Neuronal stem cell (in vitro differentiated cells): Measurements from ENCODE around the gene ZRANB1.

Experiments
- DNase-seq: peaks from one replicate; pipeline ENCODE4 v3.0.0-alpha.2; 2013; ENCODE audit warnings: low spot score
- H2AFZ ChIP-seq: one replicate; pipeline ENCODE4 v1.6.1; 2013; ENCODE audit warnings: mild to moderate bottlenecking, low read length, inconsistent platforms
- H2AK5ac ChIP-seq: 2 replicates; pipeline ENCODE4 v1.6.1; 2013; ENCODE audit warnings: low read depth, mild to moderate bottlenecking, inconsistent platforms, low read length, moderate library complexity, mixed read lengths
- H2BK120ac ChIP-seq: 2 replicates; pipeline ENCODE4 v1.6.1; 2013; ENCODE audit warnings: low read depth, mild to moderate bottlenecking, inconsistent platforms, low read length, moderate library complexity, mixed read lengths
- H2BK12ac ChIP-seq: one replicate; pipeline ENCODE4 v1.6.1; 2013; ENCODE audit warnings: low read length, inconsistent platforms
- H2BK15ac ChIP-seq: 2 replicates; pipeline ENCODE4 v1.6.1; 2013; ENCODE audit warnings: mild to moderate bottlenecking, low read length, inconsistent platforms, mixed read lengths
- H2BK5ac ChIP-seq: one replicate; pipeline ENCODE4 v1.6.1; 2013; ENCODE audit warnings: inconsistent platforms, mild to moderate bottlenecking, low read length, moderate library complexity
- H3K14ac ChIP-seq: one replicate; pipeline ENCODE4 v1.6.1; 2013; ENCODE audit warnings: low read length, inconsistent platforms
- H3K18ac ChIP-seq: 2 replicates; pipeline ENCODE4 v1.6.1; 2013; ENCODE audit warnings: low read length, inconsistent platforms
- H3K23ac ChIP-seq: 2 replicates; pipeline ENCODE4 v1.6.1; 2013; ENCODE audit warnings: low read depth, mild to moderate bottlenecking, mixed read lengths, low read length, inconsistent platforms; ENCODE audit not compliant: poor library complexity
- H3K27ac ChIP-seq: replicated peaks from 3 replicates; pipeline ENCODE4 v1.5.1; 2013; ENCODE audit warnings: low read length, inconsistent platforms
- H3K27me3 ChIP-seq, 3 experiments: 2 replicates each; pipeline ENCODE4 v1.6.1; 2013; ENCODE audit warnings: low read length in 3 of 3, mild to moderate bottlenecking in 2 of 3, inconsistent platforms in 1 of 3, low read depth in 1 of 3, mixed read lengths in 1 of 3, moderate library complexity in 1 of 3; ENCODE audit not compliant: control insufficient read depth in 3 of 3, insufficient read depth in 3 of 3
- H3K36me3 ChIP-seq, 2 donors: replicated peaks in 1 of 2; 2 replicates each; pipeline ENCODE4 v1.6.1; 2013; ENCODE audit warnings: low read length in 2 of 2; ENCODE audit not compliant: control insufficient read depth in 2 of 2, insufficient read depth in 2 of 2
- H3K4ac ChIP-seq: 2 replicates; pipeline ENCODE4 v1.6.1; 2013; ENCODE audit warnings: inconsistent platforms, mild to moderate bottlenecking, low read length, moderate library complexity
- H3K4me1 ChIP-seq, 2 donors: 1 replicate in 1 of 2; 2 replicates in 1 of 2; pipeline ENCODE4 v1.6.1; 2013; ENCODE audit warnings: low read length in 2 of 2, low read depth in 1 of 2; ENCODE audit not compliant: control insufficient read depth in 2 of 2, insufficient read depth in 1 of 2
- H3K4me2 ChIP-seq: one replicate; pipeline ENCODE4 v1.6.1; 2013; ENCODE audit warnings: mild to moderate bottlenecking, low read length, inconsistent platforms; ENCODE audit not compliant: insufficient read depth, poor library complexity, severe bottlenecking
- H3K4me3 ChIP-seq, 2 donors: 2 replicates each; pipeline ENCODE4 v1.5.1; 2013; ENCODE audit warnings: low read length in 2 of 2, mild to moderate bottlenecking in 2 of 2, inconsistent platforms in 1 of 2, moderate library complexity in 1 of 2
- H3K79me1 ChIP-seq: one replicate; pipeline ENCODE4 v1.6.1; 2013; ENCODE audit warnings: low read depth, mild to moderate bottlenecking, inconsistent platforms, low read length, moderate library complexity
- H3K9ac ChIP-seq: one replicate; pipeline ENCODE4 v1.6.1; 2013; ENCODE audit warnings: mild to moderate bottlenecking, low read depth, low read length, inconsistent platforms; ENCODE audit not compliant: poor library complexity
- H3K9me3 ChIP-seq, 2 donors: replicated peaks in 1 of 2; 2 replicates each; pipeline versions ENCODE3 to v1.6.1; 2013; ENCODE audit warnings: low read length in 2 of 2, mild to moderate bottlenecking in 2 of 2, inconsistent platforms in 1 of 2, low read depth in 1 of 2, mixed read lengths in 1 of 2, moderate library complexity in 1 of 2; ENCODE audit not compliant: control insufficient read depth in 2 of 2, insufficient read depth in 1 of 2
- H4K8ac ChIP-seq: one replicate; pipeline ENCODE4 v1.6.1; 2013; ENCODE audit warnings: low read depth, mild to moderate bottlenecking, inconsistent platforms, low read length, moderate library complexity
- H4K91ac ChIP-seq: one replicate; pipeline ENCODE4 v1.6.1; 2013; ENCODE audit warnings: low read length, low read depth, mild to moderate bottlenecking, inconsistent platforms; ENCODE audit not compliant: poor library complexity
- WGBS, 2 donors: extraction: QIAGEN DNeasy Blood & Tissue Kit; methylation state at CpG; one replicate each; pipeline ENCODE4 v1.1.7; 2013; ENCODE audit warnings: missing lambda C conversion rate in 2 of 2, mixed read lengths in 1 of 2; ENCODE audit not compliant: insufficient read length in 2 of 2, insufficient replicate concordance in 1 of 2; ENCODE audit errors: extremely low coverage in 2 of 2; 5-methylcytosine and 5-hydroxymethylcytosine counted together

The ZRANB1 gene

DNA sequence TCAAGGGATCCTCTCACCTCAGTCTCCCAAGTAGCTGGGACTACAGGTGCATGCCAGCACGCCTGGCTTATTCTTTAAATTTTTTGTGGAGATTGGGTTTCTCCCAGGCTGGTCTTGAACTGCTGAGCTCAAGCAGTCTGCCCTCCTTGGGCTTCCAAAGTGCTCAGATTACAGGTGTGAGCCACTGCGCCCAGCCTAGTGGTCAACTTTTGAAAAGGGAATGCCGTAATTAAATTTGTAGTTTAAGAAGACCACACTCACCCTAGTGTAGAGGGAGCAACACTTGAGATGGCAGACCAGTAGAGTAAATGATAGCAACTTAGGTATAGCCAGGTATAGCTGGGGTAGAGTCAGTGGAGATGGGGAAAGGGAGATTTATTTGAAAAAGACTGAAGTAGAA lies 17.6 kb downstream of the ZRANB1 start:
- Histone ChIP-seq H4K8ac (no peak overlapping the region), H3K23ac (no peak overlapping the region), H4K91ac (no peak overlapping the region), H2BK12ac (no peak overlapping the region), H3K18ac (no peak overlapping the region), H3K4ac (no peak overlapping the region), H3K9me3 (no peaks in the 10 kb centered on the region), H3K14ac (no peak overlapping the region), H2AK5ac (no peak overlapping the region), H3K9ac (no peak overlapping the region), H2BK120ac (no peak overlapping the region), H3K27me3 (no peaks in the 10 kb centered on the region), H3K79me1 (peaks cover 1% of the 10 kb centered on the region), H2BK15ac (no peak overlapping the region), H3K4me3 (no peak overlapping the region), H2AFZ (no peak overlapping the region), H2BK5ac (no peak overlapping the region), H3K36me3 (peaks cover 0 to 11% of the 10 kb centered on the region in 2 donors), H3K4me1 (no peaks in the 10 kb centered on the region), H3K4me2 (no peak overlapping the region), H3K27ac (no peak overlapping the region)
- WGBS, 2 donors = no CpG with 5 or more reads among the region's 3 CpGs
- DNase-seq = no peak

GRCh38 chr10:124961248-124961570 lies 19.3 kb downstream of the ZRANB1 start:
- Histone ChIP-seq H3K4ac (no peak overlapping the region), H2AFZ (no peak overlapping the region), H3K14ac (no peak overlapping the region), H2AK5ac (no peak overlapping the region), H2BK12ac (no peak overlapping the region), H3K23ac (no peak overlapping the region), H3K4me1 (no peaks in the 10 kb centered on the region), H4K91ac (no peak overlapping the region), H3K4me2 (no peak overlapping the region), H4K8ac (no peak overlapping the region), H3K36me3 (peaks cover 0 to 17% of the 10 kb centered on the region in 2 donors), H3K27me3 (no peaks in the 10 kb centered on the region), H2BK5ac (no peak overlapping the region), H2BK120ac (no peak overlapping the region), H3K4me3 (no peak overlapping the region), H3K27ac (no peak overlapping the region), H3K18ac (no peak overlapping the region), H3K79me1 (no peaks in the 10 kb centered on the region), H2BK15ac (no peak overlapping the region), H3K9ac (no peak overlapping the region), H3K9me3 (no peaks in the 10 kb centered on the region)
- WGBS, 2 donors = no CpG with 5 or more reads among the region's 4 CpGs
- no peak for DNase-seq

- Histone ChIP-seq H3K4me3 (no peak overlapping the region), H3K14ac (no peak overlapping the region), H3K9me3 (no peaks in the 10 kb centered on the region), H4K91ac (no peak overlapping the region), H2AFZ (no peak overlapping the region), H2BK5ac (no peak overlapping the region), H3K23ac (no peak overlapping the region), H3K18ac (no peak overlapping the region), H3K79me1 (no peaks in the 10 kb centered on the region), H3K9ac (no peak overlapping the region), H3K27me3 (no peaks in the 10 kb centered on the region), H4K8ac (no peak overlapping the region), H3K4me2 (no peak overlapping the region), H2BK15ac (no peak overlapping the region), H3K36me3 (peaks cover 4 to 28% of the 10 kb centered on the region in 2 donors), H3K4me1 (no peaks in the 10 kb centered on the region), H3K27ac (no peak overlapping the region), H3K4ac (no peak overlapping the region), H2BK12ac (no peak overlapping the region), H2BK120ac (no peak overlapping the region), H2AK5ac (no peak overlapping the region)
- WGBS, 2 donors = no CpG with 5 or more reads among the region's 3 CpGs
- no peak for DNase-seq
Observed at GRCh38 chr10:124962421-124962820, 20.5 kb downstream of the ZRANB1 start.

DNA sequence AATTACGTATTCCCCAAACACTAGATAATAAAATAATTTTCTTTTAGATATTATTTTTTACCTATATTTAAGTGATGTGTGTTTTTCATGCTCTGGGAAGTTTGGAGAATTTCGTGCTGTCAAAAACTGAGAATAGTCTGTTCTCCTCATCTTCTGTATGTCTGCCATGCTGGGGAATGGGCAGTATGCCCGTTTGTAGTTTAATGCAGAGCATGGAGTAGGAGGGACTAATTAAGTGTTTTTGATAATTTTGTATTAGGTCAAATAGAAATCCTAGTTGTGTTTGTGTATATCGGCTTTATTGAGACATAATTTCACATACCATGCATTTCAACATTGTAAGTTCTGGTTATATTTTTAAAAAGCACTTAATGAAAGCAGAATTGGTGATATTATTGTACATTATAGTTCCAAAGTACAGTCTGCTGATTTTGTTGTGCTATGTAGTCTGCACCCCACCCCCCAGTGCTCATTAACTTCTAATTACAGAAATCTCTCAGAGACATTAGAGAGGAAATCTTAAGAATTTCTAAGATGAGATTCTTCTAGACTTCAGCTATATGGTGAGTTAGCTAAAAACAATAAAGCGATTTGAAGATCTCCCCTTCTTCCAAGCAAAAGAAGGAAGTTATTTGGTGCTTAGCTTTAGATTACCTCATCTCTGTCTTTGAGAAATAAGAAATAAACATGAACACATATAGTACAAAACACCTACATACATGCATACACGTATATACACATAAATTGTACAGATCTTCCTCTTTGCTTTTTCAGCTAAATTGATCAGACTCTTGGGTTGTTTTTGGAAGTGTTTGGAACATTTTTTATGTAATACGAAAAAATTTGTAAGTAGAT lies 22.2 kb downstream of the ZRANB1 start:
- H4K8ac ChIP-seq = no peak overlapping the region
- DNase-seq = no peak
- no peak overlapping the region for H3K9ac ChIP-seq
- no peak overlapping the region for H2BK12ac ChIP-seq
- 100% methylated on average over 1 of the region's 7 CpGs; no CpG with 5 or more reads in 1 of the 2 donors for whole genome bisulfite sequencing, 2 donors
- H3K79me1 ChIP-seq = no peaks in the 10 kb centered on the region
- H3K27me3 ChIP-seq = no peaks in the 10 kb centered on the region
- H3K36me3 ChIP-seq = peaks cover 7 to 43% of the 10 kb centered on the region in 2 donors
- H3K27ac ChIP-seq = no peak overlapping the region
- H3K4ac ChIP-seq = no peak overlapping the region
- H2BK15ac ChIP-seq = no peak overlapping the region
- no peak overlapping the region for H3K4me3 ChIP-seq
- H2BK120ac ChIP-seq = no peak overlapping the region
- H3K4me1 ChIP-seq = no peaks in the 10 kb centered on the region
- H3K23ac ChIP-seq = no peak overlapping the region
- no peak overlapping the region for H2BK5ac ChIP-seq
- H2AK5ac ChIP-seq = no peak overlapping the region
- H3K14ac ChIP-seq = no peak overlapping the region
- H3K18ac ChIP-seq = no peak overlapping the region
- H3K9me3 ChIP-seq = no peaks in the 10 kb centered on the region
- no peak overlapping the region for H4K91ac ChIP-seq
- H3K4me2 ChIP-seq = no peak overlapping the region
- H2AFZ ChIP-seq = no peak overlapping the region
